HEK293 (cell line): Measurements from ENCODE around the gene CACNB2.

ENCODE experiments used
- CTCF ChIA-PET: fragments of 350-600 bp; formaldehyde crosslinking; extraction: SDS; loops from one replicate; lab custom pipeline; 2021; ENCODE audit warnings: antibody characterized with exemption; lab: Yijun Ruan, JAX
- POLR2A ChIA-PET: fragments of 300-600 bp; formaldehyde crosslinking; extraction: SDS; loops from one replicate; lab custom pipeline; 2020; ENCODE audit warnings: antibody characterized with exemption, inconsistent platforms; lab: Yijun Ruan, JAX
- H3K27ac ChIP-seq: fragments of 200-500 bp; sonication (Bioruptor generic); 2 replicates; pipeline ENCODE4 v1.5.1; 2014; ENCODE audit warnings: low read depth, low read length, control low read depth, inconsistent platforms; ENCODE audit errors: extremely low read depth
- H3K36me3 ChIP-seq, 2 experiments: fragments of 200-500 bp in 1 of 2; sonication (Bioruptor generic) in 1 of 2; 1 replicate in 1 of 2; 2 replicates in 1 of 2; pipeline ENCODE4 v1.5.1; 2014 to 2017; ENCODE audit warnings: inconsistent platforms in 2 of 2, low read length in 2 of 2; ENCODE audit not compliant: control insufficient read depth in 2 of 2, insufficient read depth in 1 of 2
- H3K4me1 ChIP-seq: fragments of 200-500 bp; sonication (Bioruptor generic); 2 replicates; pipeline ENCODE4 v1.5.1; 2014; ENCODE audit warnings: mild to moderate bottlenecking, low read length, inconsistent platforms; ENCODE audit not compliant: control insufficient read depth, insufficient read depth
- H3K4me3 ChIP-seq: 2 replicates; pipeline ENCODE4 v1.5.1; 2011; ENCODE audit warnings: low read depth, mild to moderate bottlenecking, control low read depth, low read length, moderate library complexity
- H3K9me3 ChIP-seq: fragments of 200-500 bp; sonication (Bioruptor generic); 2 replicates; pipeline ENCODE4 v1.5.1; 2014; ENCODE audit warnings: low read depth, low read length, inconsistent platforms; ENCODE audit not compliant: control insufficient read depth, insufficient read depth
- BCL11A ChIP-seq: fragments of 450-650 bp; formaldehyde crosslinking; IDR thresholded peaks from 2 replicates; pipeline ENCODE4 v1.5.1; 2016; ENCODE audit warnings: low read depth, missing biosample characterization, missing genetic modification characterization
- BCL11B ChIP-seq: fragments of 450-650 bp; formaldehyde crosslinking; IDR thresholded peaks from 2 replicates; pipeline ENCODE4 v1.5.1; 2016; ENCODE audit warnings: low read depth, missing biosample characterization, missing genetic modification characterization
- GFI1B ChIP-seq: fragments of 450-650 bp; formaldehyde crosslinking; IDR thresholded peaks from 2 replicates; pipeline ENCODE4 v1.5.1; 2016; ENCODE audit warnings: missing biosample characterization, missing genetic modification characterization
- MZF1 ChIP-seq: fragments of 450-650 bp; formaldehyde crosslinking; IDR thresholded peaks from 2 replicates; pipeline ENCODE4 v1.5.1; 2017; ENCODE audit warnings: missing biosample characterization, missing genetic modification characterization, borderline replicate concordance
- RBAK ChIP-seq: fragments of 450-650 bp; formaldehyde crosslinking; IDR thresholded peaks from 2 replicates; pipeline ENCODE4 v1.5.1; 2016; ENCODE audit warnings: missing biosample characterization, missing genetic modification characterization
- REPIN1 ChIP-seq: fragments of 450-650 bp; formaldehyde crosslinking; IDR thresholded peaks from 2 replicates; pipeline ENCODE4 v1.5.1; 2017; ENCODE audit warnings: missing biosample characterization, missing genetic modification characterization, low read depth
- TSHZ1 ChIP-seq: fragments of 450-650 bp; formaldehyde crosslinking; IDR thresholded peaks from 2 replicates; pipeline ENCODE4 v1.5.1; 2016; ENCODE audit warnings: missing biosample characterization, missing genetic modification characterization, borderline replicate concordance
- ZNF10 ChIP-seq: fragments of 450-650 bp; formaldehyde crosslinking; IDR thresholded peaks from 2 replicates; pipeline ENCODE4 v1.5.1; 2017; ENCODE audit warnings: missing biosample characterization, missing genetic modification characterization
- ZNF112 ChIP-seq: fragments of 450-650 bp; formaldehyde crosslinking; IDR thresholded peaks from 2 replicates; pipeline ENCODE4 v1.5.0; 2017; ENCODE audit warnings: missing biosample characterization, missing genetic modification characterization
- ZNF18 ChIP-seq: fragments of 450-650 bp; formaldehyde crosslinking; IDR thresholded peaks from 2 replicates; pipeline ENCODE4 v1.5.1; 2016; ENCODE audit warnings: missing biosample characterization, missing genetic modification characterization
- ZNF184 ChIP-seq: fragments of 450-650 bp; IDR thresholded peaks from 2 replicates; pipeline ENCODE4 v1.5.1; 2018; ENCODE audit warnings: missing biosample characterization, mild to moderate bottlenecking, missing genetic modification characterization
- ZNF221 ChIP-seq: fragments of 450-650 bp; formaldehyde crosslinking; IDR thresholded peaks from 2 replicates; pipeline ENCODE4 v1.5.1; 2017; ENCODE audit warnings: missing biosample characterization, missing genetic modification characterization, borderline replicate concordance
- ZNF239 ChIP-seq: fragments of 450-650 bp; formaldehyde crosslinking; IDR thresholded peaks from 2 replicates; pipeline ENCODE4 v1.5.1; 2016; ENCODE audit warnings: missing biosample characterization, missing genetic modification characterization
- ZNF248 ChIP-seq: fragments of 450-650 bp; formaldehyde crosslinking; IDR thresholded peaks from 2 replicates; pipeline ENCODE4 v1.5.1; 2017; ENCODE audit warnings: missing biosample characterization, missing genetic modification characterization
- ZNF324 ChIP-seq: fragments of 450-650 bp; formaldehyde crosslinking; IDR thresholded peaks from 2 replicates; pipeline ENCODE4 v1.5.1; 2016; ENCODE audit warnings: missing biosample characterization, missing genetic modification characterization
- ZNF335 ChIP-seq: fragments of 450-650 bp; formaldehyde crosslinking; conservative IDR thresholded peaks from 2 replicates; pipeline ENCODE4 v1.5.1; 2016; ENCODE audit warnings: missing biosample characterization, missing genetic modification characterization
- ZNF354C ChIP-seq: fragments of 450-650 bp; formaldehyde crosslinking; IDR thresholded peaks from 2 replicates; pipeline ENCODE4 v1.5.1; 2016; ENCODE audit warnings: missing biosample characterization, missing genetic modification characterization, low read depth, borderline replicate concordance
- ZNF48 ChIP-seq: fragments of 450-650 bp; formaldehyde crosslinking; IDR thresholded peaks from 2 replicates; pipeline ENCODE4 v1.5.1; 2016; ENCODE audit warnings: missing biosample characterization, missing genetic modification characterization
- ZNF513 ChIP-seq: fragments of 450-650 bp; IDR thresholded peaks from 2 replicates; pipeline ENCODE4 v1.5.1; 2018; ENCODE audit warnings: missing biosample characterization, missing genetic modification characterization
- ZNF530 ChIP-seq: fragments of 450-650 bp; formaldehyde crosslinking; IDR thresholded peaks from 2 replicates; pipeline ENCODE4 v1.5.1; 2016; ENCODE audit warnings: low read depth, missing biosample characterization, missing genetic modification characterization
- ZNF837 ChIP-seq: fragments of 450-650 bp; formaldehyde crosslinking; IDR thresholded peaks from 2 replicates; pipeline ENCODE4 v1.5.1; 2016; ENCODE audit warnings: missing biosample characterization, missing genetic modification characterization
- ZSCAN16 ChIP-seq: fragments of 450-650 bp; formaldehyde crosslinking; IDR thresholded peaks from 2 replicates; pipeline ENCODE4 v1.5.1; 2016; ENCODE audit warnings: missing biosample characterization, missing genetic modification characterization
- ZSCAN18 ChIP-seq: fragments of 450-650 bp; formaldehyde crosslinking; IDR thresholded peaks from 2 replicates; pipeline ENCODE4 v1.5.1; 2016; ENCODE audit warnings: missing biosample characterization, missing genetic modification characterization
- ZSCAN23 ChIP-seq: fragments of 450-650 bp; formaldehyde crosslinking; IDR thresholded peaks from 2 replicates; pipeline ENCODE4 v1.5.1; 2016; ENCODE audit warnings: missing biosample characterization, missing genetic modification characterization

CACNB2 gene

DNA sequence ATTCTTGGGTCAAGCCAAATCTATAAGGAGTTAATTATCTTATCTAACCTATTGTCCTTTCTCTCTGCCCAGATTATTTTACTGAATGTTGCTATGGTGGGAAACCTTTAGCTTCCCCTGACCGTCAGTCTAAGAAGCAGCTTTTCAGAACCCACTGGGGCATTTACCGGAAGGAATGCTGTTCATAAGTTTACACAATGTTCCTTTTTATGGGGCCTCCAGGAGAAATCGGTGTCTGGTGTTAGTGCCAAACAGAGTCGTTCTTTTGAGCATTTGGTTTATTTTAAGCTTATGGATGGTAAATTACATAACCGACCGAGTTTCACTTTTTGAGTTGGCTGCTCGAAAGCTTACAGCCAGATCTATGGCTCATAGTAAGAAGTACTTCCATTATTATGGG, 111.9 kb downstream of the CACNB2 start:
- Histone ChIP-seq H3K36me3 (no peaks in the 10 kb centered on the region), H3K27ac (no peak overlapping the region), H3K4me1 (no peaks in the 10 kb centered on the region), H3K4me3 (no peak overlapping the region), H3K9me3 (no peaks in the 10 kb centered on the region)
- POLR2A ChIA-PET = no interaction called here
- TF ChIP-seq ZNF48 (tag by site-specific recombination) (no peak), ZNF112 (tag by site-specific recombination) (no peak), REPIN1 (tag by site-specific recombination) (no peak)
- CTCF ChIA-PET = interaction anchor here (0.7 kb wide), 2 partner anchors 12 to 696 kb away, joined by 3 read pairs; no protein-coding TSS in a partner anchor

DNA sequence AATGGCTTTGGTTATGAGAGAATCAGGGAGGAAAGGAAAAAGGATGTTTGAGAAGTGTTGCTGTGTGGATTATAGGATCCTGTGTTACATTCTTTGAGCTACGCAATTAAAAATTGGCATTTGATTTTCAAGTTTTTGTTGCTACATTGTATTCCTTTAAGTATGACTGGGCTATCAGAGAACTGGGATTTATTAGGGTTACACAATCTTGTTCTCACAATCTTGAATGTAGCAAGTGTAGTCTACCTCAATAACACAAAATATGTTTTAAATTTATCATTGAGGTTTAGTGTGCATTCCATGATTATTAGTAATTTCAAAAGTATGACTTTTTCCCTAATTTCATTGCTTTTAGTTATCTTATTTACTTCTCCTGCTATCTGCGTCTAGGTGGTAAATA, 113.9 kb downstream of the CACNB2 start:
- no peak for TF ChIP-seq ZSCAN16 (tag by site-specific recombination)
- no peak for TF ChIP-seq ZNF10 (tag by site-specific recombination)
- no peak for TF ChIP-seq BCL11B (tag by site-specific recombination)
- CTCF ChIA-PET = no interaction called here

DNA sequence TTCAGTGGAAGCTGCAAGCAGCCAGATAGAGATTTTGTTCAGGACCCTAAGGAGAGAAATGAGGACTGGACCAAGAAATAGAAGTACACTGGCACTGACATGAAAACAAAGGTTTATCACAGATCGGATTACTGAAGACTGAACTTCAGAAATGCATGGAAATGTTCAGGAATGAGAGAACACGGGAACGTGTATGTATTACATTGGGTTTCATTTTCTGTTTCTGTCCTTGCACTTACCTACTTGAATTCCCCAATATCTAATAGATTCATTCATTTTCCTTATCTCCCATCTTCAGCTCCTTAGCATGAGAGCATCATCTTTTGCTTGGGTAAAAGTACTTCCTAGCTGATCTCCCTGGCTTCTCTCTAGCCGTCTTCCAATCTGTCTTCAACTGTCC, 114.5 kb downstream of the CACNB2 start:
- Histone ChIP-seq H3K9me3 (no peaks in the 10 kb centered on the region), H3K4me1 (no peaks in the 10 kb centered on the region)
- CTCF ChIA-PET = no interaction called here

More for the DNA sequence above, 113.9 kb downstream of the CACNB2 start:
- H3K36me3 ChIP-seq = no peaks in the 10 kb centered on the region
- no peak overlapping the region for H3K27ac ChIP-seq
- no peaks in the 10 kb centered on the region for H3K4me1 ChIP-seq
- POLR2A ChIA-PET = no interaction called here
- H3K9me3 ChIP-seq = no peaks in the 10 kb centered on the region
- no peak overlapping the region for H3K4me3 ChIP-seq

More for the DNA sequence above, 114.5 kb downstream of the CACNB2 start:
- Histone ChIP-seq H3K36me3 (no peaks in the 10 kb centered on the region), H3K27ac (no peak overlapping the region), H3K4me3 (no peak overlapping the region)
- TF ChIP-seq BCL11A (no peak), GFI1B (tag by site-specific recombination) (no peak), RBAK (tag by site-specific recombination) (no peak), ZNF239 (tag by site-specific recombination) (no peak), MZF1 (no peak), TSHZ1 (tag by site-specific recombination) (no peak), ZNF513 (no peak), ZSCAN23 (tag by site-specific recombination) (no peak), ZNF221 (tag by site-specific recombination) (no peak), ZNF354C (tag by site-specific recombination) (no peak), ZNF837 (tag by site-specific recombination) (no peak), ZNF248 (tag by site-specific recombination) (no peak), ZNF184 (no peak), ZNF18 (tag by site-specific recombination) (no peak), ZNF530 (tag by site-specific recombination) (no peak), ZNF324 (tag by site-specific recombination) (no peak), BCL11B (tag by site-specific recombination) (no peak), ZNF335 (tag by site-specific recombination) (no peak), ZSCAN18 (tag by site-specific recombination) (no peak)
- POLR2A ChIA-PET = no interaction called here
